AG09309 (cell line): Measurements from ENCODE around the gene RBMS1.

Experiments used
- DNase-seq: peaks from one replicate; pipeline ENCODE4 v3.0.0-alpha.2; 2010; ENCODE audit warnings: low read depth
- H3K4me3 ChIP-seq: 2 replicates; pipeline ENCODE4 v1.5.1; 2011; ENCODE audit warnings: mild to moderate bottlenecking, low read depth, low read length, moderate library complexity; ENCODE audit not compliant: control insufficient read depth
- CTCF ChIP-seq: IDR thresholded peaks from 2 replicates; pipeline ENCODE4 v1.5.1; 2011; ENCODE audit warnings: mild to moderate bottlenecking, low read depth, low read length, inconsistent platforms; ENCODE audit not compliant: insufficient read depth, control insufficient read depth; ENCODE audit errors: missing control alignments

RBMS1 gene

GRCh38 chr2:160289126-160289525 lies 204.5 kb downstream of the RBMS1 start:
- no peak overlapping the region for H3K4me3 ChIP-seq
- DNase-seq: no peak
- TF ChIP-seq CTCF: no peak

- no peak for DNase-seq
- H3K4me3 ChIP-seq: no peak overlapping the region
- TF ChIP-seq CTCF: no peak
Observed at GRCh38 chr2:160288324-160288723, 205.3 kb downstream of the RBMS1 start.

- DNase-seq: no peak
- H3K4me3 ChIP-seq: no peak overlapping the region
- no peak for TF ChIP-seq CTCF
Observed at GRCh38 chr2:160287476-160287875, 206.1 kb downstream of the RBMS1 start.

- no peak for DNase-seq
- no peak overlapping the region for H3K4me3 ChIP-seq
- no peak for TF ChIP-seq CTCF
Observed at GRCh38 chr2:160286551-160286950, 207.1 kb downstream of the RBMS1 start.

GRCh38 chr2:160283675-160284074 lies 209.9 kb downstream of the RBMS1 start:
- no peak for TF ChIP-seq CTCF

GRCh38 chr2:160282063-160282580 lies 211.5 kb downstream of the RBMS1 start:
- no peak for TF ChIP-seq CTCF
- no peak for DNase-seq
- no peak overlapping the region for H3K4me3 ChIP-seq

More at GRCh38 chr2:160283675-160284074, 209.9 kb downstream of the RBMS1 start:
- DNase-seq: no peak
- no peak overlapping the region for H3K4me3 ChIP-seq

- TF ChIP-seq CTCF: no peak
- H3K4me3 ChIP-seq: no peak overlapping the region
- DNase-seq: no peak
Observed at GRCh38 chr2:160281213-160281612, 212.4 kb downstream of the RBMS1 start.
